T-helper 2 cell treated with Interferon-gamma antibody and Interleukin-4, amounts not matched to agents 100 ng/mL and 5 ng/mL, for 36 hours (primary cell): ENCODE data around the gene POU3F4. TPM values are rescaled to one million over a fixed set of nuclear protein-coding genes. Genes with fewer than 3 reads are reported as not detected.

Experiments
- intact Hi-C: fragments of 100-400 bp; cut with micrococcal nuclease; formaldehyde crosslinking; loops from one replicate; pipeline ENCODE4 v1.15.1; 2023
- total RNA-seq: library from RNA; stranded (reverse); gene quantifications from 2 replicates; pipeline ENCODE4 v1.2.3, GENCODE V29; 2022

The POU3F4 gene
- not detected in 2 replicates for total RNA-seq

DNA sequence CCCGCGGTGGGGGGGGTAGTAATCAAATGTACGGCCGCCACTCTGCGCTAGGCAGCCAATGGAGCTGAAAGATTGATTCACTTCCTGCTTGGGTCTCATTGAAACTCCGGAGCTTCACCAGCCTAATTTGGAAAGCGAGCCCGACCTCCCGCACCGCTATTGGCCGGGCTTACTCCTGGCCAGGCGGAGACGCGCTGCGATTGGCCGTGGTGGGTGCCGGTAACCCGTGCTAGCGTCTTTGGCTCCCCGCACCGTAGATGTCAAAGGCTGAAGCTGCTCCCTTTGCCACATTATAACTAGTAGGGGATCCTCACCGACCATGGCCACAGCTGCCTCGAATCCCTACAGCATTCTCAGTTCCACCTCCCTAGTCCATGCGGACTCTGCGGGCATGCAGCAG, at the start of gene POU3F4:
Gene POU3F4 (plus strand): TSS at position 285 of the 400 bp plus-strand sequence. CDS start 35 bp downstream, at position 320.
- intact Hi-C loops: no loop called here

DNA sequence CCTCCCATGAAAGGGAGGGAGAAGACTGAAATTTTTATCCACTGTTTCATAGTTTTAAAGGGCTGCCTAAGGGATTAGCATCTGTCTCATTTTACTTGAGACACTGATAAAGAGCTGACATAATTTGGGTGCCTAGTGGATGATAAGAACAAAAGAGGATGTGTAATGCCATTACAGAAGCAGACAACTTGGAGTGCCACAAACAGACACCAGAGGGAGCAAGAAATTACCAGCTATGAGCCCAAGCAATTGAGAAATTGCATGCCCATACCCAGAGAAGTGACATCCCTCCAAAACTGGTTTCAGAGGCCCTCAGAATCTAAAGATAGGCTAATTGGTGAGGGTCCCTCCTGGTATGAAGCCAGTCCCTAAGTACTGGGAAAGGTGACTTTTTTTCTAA, 38.5 kb upstream of the POU3F4 start:
- intact Hi-C loops: no loop called here

DNA sequence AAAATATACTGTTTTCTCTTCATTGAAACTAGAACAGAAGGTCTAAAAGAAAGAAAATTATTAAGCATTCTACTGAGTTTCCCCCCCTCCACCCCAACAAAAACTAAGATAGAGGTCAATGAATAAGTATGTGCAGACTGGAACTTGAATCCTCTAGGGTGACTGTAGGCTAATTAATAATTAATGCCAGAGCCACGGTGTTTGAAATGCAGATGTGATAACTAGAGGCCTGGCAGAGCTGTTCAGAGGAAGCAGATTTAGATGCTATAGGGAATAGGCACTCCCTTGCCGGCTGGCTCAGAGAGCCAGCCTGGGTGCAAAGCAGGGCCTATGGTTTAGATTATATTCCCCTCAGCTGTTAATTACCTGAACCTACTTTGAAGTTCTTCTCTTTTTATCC, 12.2 kb upstream of the POU3F4 start:
- intact Hi-C loops: no loop called here

DNA sequence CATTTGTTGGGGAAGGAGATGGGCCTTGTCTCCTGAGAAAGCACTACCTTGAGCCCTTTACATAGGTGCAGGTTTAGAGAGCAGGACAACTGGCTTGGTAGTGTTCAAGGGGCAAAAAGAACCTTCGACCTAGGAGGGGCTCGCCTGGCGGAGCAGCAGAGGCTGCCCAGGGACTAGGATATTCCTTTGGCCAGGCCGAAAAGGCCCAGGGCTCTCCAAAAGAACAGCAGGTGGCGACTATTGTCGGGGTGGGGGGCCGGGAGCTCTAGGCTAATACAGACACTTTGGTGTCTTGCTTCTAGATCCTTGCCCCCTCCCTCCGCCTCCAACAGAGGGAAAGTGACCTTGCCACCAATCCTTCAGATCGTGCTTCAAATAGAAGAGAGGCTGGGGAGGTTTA, 7.1 kb upstream of the POU3F4 start:
- intact Hi-C loops: no loop called here

DNA sequence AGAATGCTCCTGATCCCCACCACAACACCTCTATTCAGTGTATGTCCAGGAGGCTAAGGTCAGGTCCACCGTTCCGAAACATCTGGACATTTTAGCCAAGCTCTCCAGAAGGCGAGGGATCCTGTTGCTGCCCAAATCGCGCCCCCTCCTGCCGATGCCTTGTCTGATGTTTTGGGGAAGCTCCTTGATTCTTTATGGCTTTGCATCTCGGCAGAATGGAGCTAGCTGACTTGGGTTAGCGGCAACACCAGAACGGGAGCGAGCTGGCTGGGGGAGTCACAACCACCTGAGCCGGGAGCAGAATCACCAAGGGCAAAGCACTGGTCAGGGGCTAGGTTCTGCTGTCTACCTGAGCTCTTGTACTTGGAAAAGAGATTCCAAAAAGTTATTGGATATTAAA, 6.6 kb upstream of the POU3F4 start:
- intact Hi-C loops: no loop called here

- intact Hi-C loops: no loop called here
Measured at GRCh38 chrX:83504721-83505479, 3.2 kb upstream of the POU3F4 start.

- intact Hi-C loops: no loop called here
Measured at GRCh38 chrX:83508526-83509253, 600 bp downstream of the POU3F4 start.

DNA sequence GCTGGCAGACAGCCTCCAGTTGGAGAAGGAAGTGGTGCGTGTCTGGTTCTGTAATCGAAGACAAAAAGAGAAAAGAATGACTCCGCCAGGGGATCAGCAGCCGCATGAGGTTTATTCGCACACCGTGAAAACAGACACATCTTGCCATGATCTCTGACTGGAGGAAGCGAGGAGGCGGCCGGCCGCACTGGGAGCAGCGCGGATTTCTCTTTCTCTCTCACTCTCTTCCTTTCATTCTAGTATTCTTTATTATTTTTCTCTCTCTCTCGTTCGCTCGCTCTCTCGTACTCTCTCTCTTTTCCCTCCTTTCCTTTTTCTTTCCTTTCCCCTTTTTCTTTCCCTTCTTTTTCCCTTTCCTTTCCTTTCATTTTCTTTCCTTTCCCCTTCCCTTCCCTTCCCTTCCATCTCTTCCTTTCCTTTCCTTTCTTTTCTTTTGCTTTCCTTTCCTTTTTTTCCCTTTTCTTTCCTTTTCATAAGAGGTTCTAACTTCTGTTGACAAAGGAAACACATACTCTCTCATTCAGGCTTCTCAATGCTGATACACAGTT, 1.2 kb downstream of the POU3F4 start:
- intact Hi-C loops: no loop called here

DNA sequence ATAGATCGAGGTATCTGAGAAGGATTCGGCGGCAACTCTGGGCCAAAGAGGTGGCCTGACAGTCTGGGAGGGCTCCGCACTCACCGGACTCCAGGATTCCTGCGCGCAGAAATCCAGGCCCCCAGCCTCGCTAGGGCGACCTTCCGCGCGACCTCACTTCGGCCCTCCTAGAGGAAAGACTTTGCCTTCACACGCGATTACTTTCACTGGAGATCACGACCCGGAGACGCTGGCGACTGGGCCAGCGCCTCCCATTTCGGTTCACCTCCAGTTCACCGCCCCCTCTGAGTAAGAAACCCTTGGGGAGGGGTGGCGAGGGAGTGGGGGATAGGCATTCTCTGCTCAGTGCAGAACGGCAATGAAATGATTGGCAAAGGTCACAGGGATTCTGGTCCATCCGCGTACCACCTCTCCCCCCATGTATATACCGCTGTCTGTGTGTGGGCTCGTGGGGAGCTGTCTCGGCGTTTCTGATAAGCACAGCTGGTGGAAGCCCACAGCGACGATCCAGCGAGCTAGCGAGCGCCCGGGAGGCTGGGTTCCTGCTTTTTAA, 2.5 kb downstream of the POU3F4 start:
- intact Hi-C loops: no loop called here

- intact Hi-C loops: no loop called here
Measured at GRCh38 chrX:83511208-83511607, 3.1 kb downstream of the POU3F4 start.

DNA sequence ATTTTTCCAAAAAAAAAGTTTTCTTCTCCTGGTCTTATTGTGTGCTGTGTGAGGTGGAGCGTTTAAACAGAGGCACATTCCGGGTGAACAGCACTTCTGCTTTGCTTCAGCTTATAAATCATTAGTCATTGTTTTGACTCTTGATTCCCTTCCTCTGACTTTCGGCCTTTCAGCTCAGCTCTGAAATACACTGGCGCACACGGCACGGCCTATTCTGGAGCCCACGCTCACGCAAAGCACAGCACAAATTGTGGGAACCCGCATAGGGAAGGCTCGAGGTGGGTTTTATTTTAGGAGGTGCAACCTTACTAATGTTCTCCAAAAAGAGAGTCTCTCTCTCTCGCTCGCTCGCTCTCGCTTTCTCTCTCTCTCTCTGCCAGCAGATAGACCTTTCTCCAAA, 4.0 kb downstream of the POU3F4 start:
- intact Hi-C loops: no loop called here

GRCh38 chrX:83516597-83516996, 8.5 kb downstream of the POU3F4 start:
- intact Hi-C loops: no loop called here

DNA sequence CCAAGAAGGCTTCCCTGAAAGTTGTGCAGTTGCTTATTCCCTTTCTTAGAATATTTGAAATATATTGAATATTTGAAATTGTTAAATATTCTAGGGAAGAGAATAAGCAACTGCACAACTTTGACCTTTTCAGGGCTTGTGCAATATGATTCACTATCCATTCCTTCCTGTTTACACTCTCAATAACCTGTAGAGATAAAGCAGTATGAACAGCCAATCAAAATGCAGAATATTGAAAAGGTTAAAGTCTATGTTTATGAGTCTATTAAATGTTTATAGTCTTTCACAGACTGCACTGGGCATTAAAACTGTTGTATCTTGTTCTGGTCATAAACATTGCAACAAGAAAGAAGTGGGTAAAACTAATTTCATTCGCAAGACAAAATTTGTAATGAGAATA, 13.8 kb downstream of the POU3F4 start:
- intact Hi-C loops: no loop called here

GRCh38 chrX:83529950-83530349, 21.9 kb downstream of the POU3F4 start:
- intact Hi-C loops: no loop called here

DNA sequence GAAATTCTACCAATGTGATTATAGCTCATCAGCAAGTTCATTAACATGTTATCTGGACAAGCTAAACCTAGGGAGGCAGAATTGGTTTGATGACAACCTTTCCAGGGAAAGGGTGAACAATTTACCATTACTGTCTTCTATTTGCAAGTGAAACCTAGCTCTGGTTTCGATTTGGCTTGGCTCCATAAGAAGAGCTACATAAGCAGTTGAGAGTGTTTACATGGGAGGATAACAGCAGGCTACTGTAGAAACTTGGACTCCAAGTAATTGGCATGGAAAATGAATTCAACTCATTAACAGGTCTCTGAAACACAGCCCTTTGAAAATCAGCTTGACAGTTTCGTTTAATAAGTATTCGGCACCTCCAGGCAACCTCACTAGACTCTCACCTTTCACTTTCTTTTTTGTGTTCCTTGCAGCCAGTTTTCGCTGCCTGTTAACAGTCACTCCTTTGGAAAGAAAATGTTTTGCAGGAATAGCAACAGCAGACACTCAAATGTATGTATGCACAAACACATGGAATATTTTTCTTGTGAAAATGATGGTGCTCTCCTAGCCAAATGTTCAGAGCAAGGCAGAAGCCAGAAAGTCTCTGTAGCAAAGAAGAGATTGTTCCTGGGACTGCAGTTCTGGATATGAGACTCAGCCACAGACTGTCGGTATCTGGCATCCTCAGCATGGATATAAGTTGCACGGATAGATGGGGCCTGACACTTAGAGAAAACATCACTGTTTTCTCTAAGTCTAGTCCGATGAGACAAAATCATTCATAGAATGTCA, 27.5 kb downstream of the POU3F4 start:
- intact Hi-C loops: no loop called here
